HG03045 (cell line): ENCODE results near the gene EGLN3.

Experiments
- ATAC-seq: cut with Tn5 transposase; IDR thresholded peaks from one replicate; pipeline ENCODE4 v1.9.1; 2021; ENCODE audit warnings: mild to moderate bottlenecking, moderate library complexity; ENCODE audit not compliant: unreplicated experiment

Gene EGLN3

GRCh38 chr14:33915682-33916081 lies 35.2 kb downstream of the EGLN3 start:
- no peak for ATAC-seq

- ATAC-seq, result no peak
Measured at GRCh38 chr14:33914676-33915516, 36.0 kb downstream of the EGLN3 start.

GRCh38 chr14:33911046-33911445 lies 39.8 kb downstream of the EGLN3 start:
- ATAC-seq, result no peak

GRCh38 chr14:33910435-33910834 lies 40.4 kb downstream of the EGLN3 start:
- ATAC-seq, result no peak

- no peak for ATAC-seq
Measured at GRCh38 chr14:33909380-33910084, 41.3 kb downstream of the EGLN3 start.

- no peak for ATAC-seq
Measured at GRCh38 chr14:33908540-33909223, 42.2 kb downstream of the EGLN3 start.

GRCh38 chr14:33906968-33907367 lies 43.9 kb downstream of the EGLN3 start:
- no peak for ATAC-seq

- ATAC-seq, result no peak
Measured at GRCh38 chr14:33904609-33905008, 46.3 kb downstream of the EGLN3 start.

- ATAC-seq, result no peak
Measured at GRCh38 chr14:33903369-33903768, 47.5 kb downstream of the EGLN3 start.

GRCh38 chr14:33902363-33902762 lies 48.5 kb downstream of the EGLN3 start:
- no peak for ATAC-seq

- ATAC-seq, result no peak
Measured at GRCh38 chr14:33901426-33902155, 49.3 kb downstream of the EGLN3 start.

GRCh38 chr14:33900706-33901105 lies 50.2 kb downstream of the EGLN3 start:
- no peak for ATAC-seq

- no peak for ATAC-seq
Measured at GRCh38 chr14:33899723-33900341, 51.0 kb downstream of the EGLN3 start.

- no peak for ATAC-seq
Measured at GRCh38 chr14:33897878-33898535, 52.9 kb downstream of the EGLN3 start.

- no peak for ATAC-seq
Measured at GRCh38 chr14:33897382-33897781, 53.5 kb downstream of the EGLN3 start.

GRCh38 chr14:33894339-33894738 lies 56.5 kb downstream of the EGLN3 start:
- no peak for ATAC-seq

GRCh38 chr14:33891700-33892099 lies 59.2 kb downstream of the EGLN3 start:
- ATAC-seq, result no peak

- no peak for ATAC-seq
Measured at GRCh38 chr14:33884916-33885315, 66.0 kb downstream of the EGLN3 start.

- ATAC-seq, result no peak
Measured at GRCh38 chr14:33880330-33880729, 70.5 kb downstream of the EGLN3 start.

- no peak for ATAC-seq
Measured at GRCh38 chr14:33879684-33880286, 71.1 kb downstream of the EGLN3 start.
